Bone marrow (tissue), 2 donors: ENCODE data around the gene FAIM2.

Experiments
- DNase-seq, 2 donors: peaks; one replicate each; lab custom pipeline; 2025; lab: John Stamatoyannopoulos, UW

Gene FAIM2

DNA sequence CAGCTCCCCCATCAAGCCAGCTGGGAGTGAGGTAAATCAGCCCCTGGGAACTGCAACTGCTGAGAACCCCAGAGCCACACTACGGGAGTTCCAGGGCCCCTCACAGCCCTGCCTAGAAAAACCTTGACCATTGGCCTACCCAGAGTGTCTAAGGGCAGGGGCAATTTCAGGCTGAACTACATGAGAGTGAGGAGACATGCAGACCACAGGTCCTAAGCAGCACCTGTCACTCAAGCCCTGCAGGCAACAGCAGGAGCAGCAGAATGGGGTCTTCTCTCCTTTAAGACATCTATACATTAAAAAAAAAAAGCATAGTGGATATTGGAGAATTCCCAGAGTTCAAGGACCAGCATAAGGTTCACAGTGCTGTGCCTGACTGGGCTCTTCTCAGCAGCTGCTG, 80.3 kb downstream of the FAIM2 start:
- DNase-seq = no peak

DNA sequence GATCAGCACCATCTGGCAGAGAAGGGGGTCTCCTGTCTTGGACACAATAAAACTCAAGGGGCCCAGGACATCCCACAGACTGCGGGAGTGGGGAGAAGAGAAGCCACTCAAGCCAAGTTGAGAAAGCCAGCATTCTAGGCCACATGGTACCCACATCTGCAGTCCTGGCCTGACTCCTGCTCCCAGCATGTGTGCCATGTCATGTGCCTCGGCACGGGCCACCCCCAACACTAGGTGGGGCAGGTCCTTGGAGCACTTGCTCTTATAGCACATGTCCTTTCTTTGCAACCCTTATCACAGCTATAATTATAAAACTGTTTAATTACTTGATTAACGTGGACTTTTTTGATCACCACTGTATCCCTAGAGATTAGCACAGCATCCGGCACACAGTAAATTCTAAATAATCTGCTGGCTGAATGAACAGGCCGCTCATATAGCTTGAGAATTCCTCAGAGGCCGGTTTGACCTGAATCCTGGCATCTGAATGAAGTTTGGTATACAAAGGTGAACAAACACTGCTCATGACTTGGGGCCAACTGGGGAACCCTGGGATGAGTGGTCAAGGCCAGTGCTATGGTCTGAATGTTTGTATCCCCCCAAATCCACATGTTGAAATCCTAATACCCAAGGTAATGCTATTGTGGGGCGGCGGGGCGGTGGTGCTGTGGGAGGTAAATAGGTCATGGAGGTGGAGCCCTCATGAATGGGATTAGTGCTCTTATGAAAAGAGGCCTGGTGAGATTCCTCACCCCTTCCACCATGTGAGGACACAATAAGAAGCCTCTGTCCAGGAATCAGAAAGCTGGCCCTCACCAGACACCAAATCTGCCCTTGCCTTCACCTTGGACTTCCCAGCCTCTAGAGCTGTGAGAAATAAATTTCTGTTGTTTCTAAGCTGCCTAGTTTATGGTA, 82.1 kb downstream of the FAIM2 start:
- DNase-seq = no peak

DNA sequence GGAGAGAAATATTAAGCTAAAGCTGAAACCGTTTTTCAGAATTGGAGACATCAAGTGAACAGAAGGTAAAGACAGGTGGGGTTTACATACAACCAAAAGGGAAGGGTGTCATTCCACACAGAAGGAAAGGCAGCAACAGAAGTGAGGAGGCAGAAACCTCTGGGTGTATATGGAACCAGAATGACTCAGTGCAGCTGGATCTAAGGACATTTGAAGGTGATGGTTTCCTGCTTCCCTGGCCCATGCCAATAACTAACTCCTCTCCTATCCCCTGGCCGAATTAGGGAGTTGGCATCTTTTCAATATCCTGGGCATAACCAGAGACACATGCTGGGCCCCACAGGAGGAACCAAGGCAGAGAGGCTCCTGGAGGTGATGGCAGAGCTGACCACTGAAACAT, 83.9 kb downstream of the FAIM2 start:
- no peak for DNase-seq

DNA sequence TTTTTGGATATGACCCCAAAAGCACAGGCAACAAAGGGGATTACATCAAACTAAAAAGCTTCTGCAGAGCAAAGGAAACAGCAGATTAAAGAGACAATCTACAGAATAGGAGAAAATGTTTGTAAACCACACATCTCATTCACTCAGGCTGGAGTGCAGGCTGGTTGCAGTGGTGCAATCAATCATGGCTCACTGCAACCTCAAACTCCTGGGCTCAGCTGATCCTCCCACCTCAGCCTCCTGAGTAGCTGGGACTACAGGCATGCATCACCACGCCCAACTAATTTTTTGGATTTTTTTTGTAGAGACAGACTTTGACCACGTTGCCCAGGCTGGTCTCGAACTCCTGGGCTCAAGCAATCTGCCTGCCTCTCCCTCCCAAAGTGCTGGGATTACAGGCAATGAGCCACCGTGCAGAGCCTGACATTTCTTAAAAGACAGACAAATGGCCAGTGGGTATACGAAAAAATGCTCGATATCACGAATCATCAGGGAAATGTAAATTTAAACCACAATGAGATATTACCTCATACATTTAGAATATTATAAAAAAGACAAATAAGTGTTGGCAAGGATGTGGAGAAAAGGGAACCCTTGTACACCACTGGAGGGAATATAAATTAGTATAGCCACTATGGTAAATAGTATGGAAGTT, 85.3 kb downstream of the FAIM2 start:
- DNase-seq = no peak
